ENCODE data around the gene NDUFA12.

DNA sequence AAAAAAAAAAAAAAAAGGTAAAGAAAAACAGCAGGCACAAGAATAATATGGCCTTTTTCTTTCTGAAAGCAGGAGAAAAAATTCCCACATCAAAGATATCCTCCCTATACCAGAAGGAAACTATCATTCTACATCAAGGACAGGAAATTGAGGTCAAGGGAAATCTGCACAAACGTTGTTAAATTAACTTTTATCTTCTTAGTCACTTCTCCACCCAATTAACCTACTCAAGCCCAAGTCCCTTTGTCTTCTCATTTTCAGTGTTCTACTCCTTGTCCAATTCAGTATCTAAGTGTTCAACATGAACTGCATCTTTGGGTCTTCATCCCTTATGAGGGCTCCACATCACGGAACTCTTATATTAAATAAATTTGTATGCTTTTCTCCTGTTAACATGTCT is 15.7 kb downstream of the NDUFA12 start:
- no peak for TF ChIP-seq CTCF (IDR thresholded peaks at IDR 0.05; ENCODE audit: low read length)
- no peak for TF ChIP-seq EZH2 (optimal IDR thresholded peaks at IDR 0.05; ENCODE audit: low read depth, low read length)

Data from MM.1S (cell line).